GM18499 (cell line): Measurements from ENCODE around the gene CHRDL2.

Experiments used
- ATAC-seq: cut with Tn5 transposase; IDR thresholded peaks from one replicate; pipeline ENCODE4 v1.9.1; 2021; ENCODE audit warnings: moderate number of reproducible peaks; ENCODE audit not compliant: insufficient read depth, unreplicated experiment

Gene CHRDL2

DNA sequence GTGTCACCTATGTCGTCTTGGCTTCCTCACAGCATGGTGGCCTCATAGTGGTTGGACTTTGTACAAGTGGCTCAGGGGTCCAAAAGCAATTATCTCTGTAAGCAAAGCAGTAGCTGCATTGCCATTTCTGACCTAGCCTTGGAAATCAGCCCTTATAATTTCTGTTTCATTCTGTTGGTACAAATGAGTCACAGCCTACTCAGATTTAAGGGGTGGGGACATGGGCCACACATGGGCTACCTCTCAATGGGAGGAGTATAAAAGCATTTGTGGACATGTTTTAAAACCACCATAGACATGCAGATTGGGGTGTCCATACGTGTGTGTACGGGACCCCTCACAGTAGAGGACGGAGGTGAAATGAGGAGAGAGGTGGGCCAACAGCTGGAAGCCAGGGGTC lies 41.6 kb downstream of the CHRDL2 start:
- no peak for ATAC-seq

DNA sequence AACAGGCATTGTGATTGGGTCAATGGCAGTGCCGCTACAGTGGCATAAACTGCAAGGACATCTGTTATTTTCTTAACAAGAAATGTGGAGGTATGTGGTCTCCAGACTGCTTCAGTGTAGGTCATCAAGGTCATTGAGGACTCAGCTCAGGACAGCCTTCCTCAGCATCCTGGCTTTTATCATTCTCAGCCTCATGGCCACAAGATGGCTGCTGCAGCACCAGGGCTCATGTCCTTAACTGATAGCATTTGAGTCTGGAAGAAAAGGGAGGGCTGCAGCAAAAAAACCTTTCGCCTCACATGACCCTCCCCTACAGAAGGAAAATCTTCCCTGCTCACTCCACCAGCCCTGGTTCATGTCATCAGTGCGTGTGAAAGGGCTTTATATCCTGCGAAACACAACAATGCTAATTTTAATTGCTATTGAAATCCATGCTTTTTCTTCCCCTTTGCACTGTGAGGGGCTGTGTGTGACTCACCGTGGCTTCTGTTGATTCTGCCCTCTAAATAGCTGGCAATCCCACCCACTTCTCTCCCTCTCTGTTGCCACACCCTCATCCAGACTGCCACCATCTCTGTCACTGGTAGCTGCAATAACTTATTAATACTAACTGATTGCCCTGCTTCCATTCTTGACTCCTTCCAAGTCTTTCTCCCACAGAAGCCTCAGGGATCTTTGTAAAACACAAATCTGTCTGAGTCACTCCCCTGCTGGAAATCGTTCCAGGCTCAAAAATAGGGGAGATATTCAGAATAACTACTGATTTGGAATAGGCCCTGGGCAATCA lies 43.8 kb downstream of the CHRDL2 start:
- no peak for ATAC-seq

DNA sequence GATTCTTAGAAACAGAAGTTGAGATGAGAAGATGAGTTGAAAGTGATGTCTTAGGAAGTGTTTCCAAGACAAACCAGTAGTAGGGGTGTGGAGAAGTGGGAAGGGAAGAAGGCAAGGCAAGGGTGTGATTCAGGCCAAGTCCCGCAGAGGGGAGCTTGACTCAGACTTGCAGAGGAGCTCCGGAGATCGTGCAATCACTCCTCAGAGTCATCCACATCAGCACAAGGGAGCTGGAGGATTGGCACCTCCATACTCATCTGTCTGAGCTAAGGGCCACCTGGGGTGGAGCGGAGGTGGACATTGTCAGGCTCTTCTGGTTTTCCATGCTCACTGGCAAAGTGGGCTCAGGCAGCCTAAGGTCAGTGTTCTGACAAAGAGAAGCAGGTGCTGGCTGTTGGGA lies 44.4 kb downstream of the CHRDL2 start:
- no peak for ATAC-seq

DNA sequence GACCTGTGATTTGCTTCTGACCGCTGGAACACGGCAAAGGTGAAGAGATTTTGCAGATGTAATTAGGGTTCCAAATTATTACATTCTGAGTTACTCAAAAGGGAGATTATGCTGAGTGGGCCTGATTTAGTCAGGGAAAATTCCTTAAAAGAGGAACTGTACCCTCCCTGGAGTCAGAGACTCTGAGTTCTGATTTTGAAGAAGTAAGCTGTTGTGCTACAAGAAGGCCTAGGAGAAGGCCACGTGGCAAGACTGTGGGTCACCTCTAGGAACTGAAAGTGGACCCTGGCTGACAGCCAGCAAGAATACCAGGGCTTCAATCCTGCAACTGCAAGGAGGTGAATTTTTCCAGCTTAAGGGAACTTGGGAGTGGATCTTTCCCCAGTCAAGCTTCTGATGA lies 45.3 kb downstream of the CHRDL2 start:
- ATAC-seq = no peak

DNA sequence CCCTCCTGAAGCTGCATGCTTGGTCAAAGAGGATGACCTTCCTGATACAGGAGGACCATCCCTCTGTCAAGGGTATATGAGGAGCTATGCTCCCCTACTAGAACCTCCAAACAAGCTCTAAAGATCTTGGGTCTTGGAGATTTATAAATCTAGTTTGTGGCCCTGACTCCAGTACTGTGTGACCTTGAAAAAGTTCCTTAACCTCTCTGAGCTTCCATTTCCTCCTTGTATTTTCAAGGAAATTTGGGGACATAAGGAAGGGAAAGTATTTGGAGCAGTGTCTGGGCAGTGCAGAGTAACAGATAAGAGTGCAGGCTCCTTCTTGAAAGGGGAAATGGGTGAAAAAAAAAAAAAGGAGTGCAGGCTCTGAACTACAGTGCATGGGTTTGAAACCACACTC lies 45.9 kb downstream of the CHRDL2 start:
- ATAC-seq = no peak

DNA sequence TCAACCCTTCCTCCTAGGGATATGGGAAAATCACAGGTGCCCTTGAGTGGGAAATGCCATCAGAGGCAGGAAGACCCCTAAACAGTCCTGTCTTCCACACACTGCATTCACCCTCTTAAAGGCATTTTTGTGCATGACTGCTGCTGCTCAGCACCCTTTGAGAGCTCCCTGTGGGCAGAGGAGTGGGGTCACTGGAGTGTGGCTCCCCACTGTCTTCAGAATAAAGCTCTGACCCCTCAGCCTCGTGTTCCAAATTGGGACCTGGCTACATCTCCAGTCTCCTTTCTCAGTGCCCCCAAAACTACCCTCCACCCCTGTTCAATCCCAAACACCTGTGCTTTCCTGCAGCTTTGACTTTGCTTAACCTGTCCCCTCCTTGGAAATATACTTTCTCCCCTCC lies 46.6 kb downstream of the CHRDL2 start:
- ATAC-seq = no peak

DNA sequence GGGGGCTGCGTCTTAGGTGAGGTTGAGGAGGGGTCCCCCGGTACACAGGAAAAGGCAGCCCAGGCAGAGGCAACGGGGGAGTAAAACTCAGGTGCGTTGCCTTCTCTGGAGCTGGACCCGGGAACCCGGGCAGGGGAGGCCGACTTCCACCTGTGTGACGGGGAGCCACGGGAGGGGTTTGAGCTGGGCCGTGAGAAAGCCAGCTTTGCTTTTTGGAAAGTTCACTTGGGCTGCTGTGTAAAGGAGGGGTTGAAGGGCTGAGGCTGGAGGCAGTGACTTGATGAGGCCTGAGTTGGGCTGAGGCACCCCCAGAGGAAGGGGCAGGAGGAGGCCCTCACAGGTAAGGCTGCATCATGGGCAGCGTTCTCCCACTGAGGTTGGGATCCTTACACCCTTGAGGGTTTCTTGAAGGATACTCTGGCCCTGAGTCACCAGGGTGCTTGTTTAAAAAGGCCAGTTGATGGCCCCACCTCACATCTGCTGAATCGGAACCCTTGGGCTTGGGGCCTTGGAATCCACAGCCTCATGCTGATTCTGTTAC lies 47.2 kb downstream of the CHRDL2 start:
- ATAC-seq = no peak

DNA sequence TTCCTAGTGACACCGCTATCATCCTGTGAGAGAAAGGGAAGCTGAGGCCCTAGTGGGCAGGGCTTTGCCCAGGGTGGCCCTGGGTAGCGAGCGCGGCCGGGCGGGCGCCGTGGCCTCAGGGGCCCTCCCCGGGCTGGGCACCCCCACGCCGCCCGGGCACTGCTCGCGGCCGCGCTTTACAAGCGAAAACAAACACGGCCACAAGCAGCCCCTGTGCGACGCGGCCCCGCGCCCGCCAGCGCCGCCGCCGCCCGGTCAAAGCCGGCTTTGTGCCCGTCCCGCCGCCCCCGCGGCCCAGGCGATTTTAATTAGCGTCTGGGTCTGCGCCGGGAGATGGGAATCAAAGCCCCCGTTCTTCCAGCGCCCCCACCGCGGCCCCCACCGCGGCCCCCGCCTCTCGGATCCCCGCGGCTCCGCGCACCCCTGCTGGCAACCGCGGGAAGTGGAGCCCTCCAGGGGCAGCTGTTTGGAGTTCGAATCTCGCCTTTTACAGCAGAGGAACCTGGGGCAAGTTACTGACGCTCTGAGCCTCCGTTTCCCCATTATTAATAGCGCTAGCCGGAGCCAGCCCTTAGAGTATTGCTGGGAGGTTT lies 47.9 kb downstream of the CHRDL2 start:
- ATAC-seq = no peak

DNA sequence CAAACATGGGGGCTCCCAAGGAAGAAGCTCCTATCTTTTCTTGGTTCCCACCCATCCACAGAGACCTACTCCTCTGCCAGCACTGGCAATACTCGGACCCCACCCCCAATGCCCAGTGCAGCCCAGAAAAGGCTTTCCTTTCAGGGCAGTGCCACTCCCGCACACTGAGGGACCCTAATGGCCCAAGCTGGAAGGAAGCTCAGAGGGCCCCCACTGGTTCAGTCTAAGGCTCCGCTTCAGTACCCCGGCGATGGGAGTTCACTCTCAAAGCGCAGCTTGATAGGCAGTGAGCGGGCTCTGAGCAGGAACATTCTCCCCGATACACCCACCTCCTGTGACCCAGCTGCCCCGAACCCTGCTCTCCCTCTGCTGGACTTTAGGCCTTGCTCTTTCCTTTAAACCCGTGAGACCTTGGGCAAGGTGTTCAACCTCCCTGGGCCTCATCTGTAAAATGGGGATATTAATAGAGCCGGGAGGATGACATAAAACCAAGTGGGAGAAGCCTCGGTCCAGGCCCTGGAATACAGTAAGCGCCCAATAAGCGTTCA lies 48.4 kb downstream of the CHRDL2 start:
- no peak for ATAC-seq

DNA sequence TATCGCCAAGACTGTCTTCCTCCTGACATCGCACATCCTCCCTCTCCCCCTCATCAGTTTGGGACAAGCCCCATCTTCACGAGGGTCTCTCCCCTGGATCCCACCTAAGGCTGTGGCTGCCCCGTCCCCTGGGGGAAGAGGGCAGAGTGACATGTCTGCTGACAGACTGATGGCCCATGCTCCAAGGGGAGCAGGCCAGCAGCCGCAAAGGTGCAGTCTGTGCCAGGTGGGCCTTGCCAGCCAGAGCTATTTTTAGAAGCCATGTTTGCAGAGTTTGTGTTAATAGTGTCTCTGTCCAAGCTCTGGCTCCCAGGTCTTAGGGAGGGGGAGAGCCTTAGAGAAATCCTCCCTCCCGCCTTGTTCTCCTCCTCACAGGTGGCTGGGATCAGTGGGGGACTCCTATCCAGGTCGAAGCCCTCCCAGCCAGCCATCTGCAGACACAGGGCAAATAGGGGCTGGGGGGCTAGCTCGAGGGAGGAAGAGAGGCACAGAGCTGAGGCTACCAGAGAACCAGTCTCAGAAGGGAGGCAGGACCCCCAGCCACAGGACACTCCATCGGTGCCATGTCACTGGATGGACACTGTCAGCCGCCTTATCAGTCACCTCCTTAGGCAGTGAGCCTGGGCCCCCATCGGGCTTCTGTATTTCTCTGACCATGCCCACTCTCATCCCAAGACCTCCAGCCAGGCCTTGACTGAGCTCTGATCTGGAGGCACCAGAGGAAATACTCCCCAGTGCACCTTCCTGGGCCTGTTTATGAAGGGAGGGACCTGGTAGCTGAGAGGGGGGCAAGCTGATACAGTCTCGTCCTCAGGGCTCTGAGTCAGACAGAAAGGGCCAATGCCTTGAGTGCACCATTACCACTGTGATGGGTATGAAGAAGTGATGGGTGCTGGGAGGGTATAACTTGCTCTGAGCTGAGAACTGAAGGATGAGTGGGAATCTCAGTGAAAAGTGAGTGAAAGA lies 49.3 kb downstream of the CHRDL2 start:
- ATAC-seq = no peak

DNA sequence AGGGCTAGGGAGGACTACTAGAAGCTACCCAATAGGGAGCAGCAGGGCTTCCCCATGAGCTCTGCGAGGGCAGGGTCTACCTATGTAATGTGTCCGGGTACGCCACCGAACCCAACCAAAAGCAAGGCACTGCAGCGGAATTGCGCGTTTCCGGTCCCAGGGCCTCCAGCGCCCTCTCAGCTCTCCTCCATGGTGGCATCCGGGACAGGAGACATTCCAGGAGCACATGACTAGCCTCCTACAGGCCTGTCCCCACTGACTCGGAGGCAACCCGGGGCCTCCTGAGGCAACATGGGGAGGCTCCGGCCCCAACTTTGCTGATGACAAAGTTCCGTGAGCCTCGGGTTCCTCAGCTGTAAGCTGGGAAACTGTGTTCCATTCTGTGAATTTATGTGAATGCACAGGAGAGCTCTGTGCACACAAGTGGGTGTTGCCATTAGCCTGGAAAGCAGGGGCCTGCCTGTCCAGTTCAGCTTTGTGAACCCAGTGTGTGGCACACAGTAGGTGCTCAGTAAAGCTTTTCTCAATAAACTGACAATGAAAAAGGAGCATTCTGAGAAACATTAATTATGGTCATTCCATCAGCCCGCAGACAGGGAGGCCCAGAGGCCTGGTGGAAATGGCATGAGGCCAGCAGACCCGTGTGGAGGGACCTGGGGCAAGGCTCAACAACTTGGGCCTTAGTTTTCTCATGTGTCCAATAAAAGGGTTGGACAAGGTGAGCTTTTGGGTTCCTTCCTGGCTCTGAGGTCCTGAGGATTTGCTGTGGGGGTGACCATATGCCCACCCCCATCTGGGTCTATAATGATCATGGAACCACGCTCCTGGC lies 50.3 kb downstream of the CHRDL2 start:
- ATAC-seq = no peak

DNA sequence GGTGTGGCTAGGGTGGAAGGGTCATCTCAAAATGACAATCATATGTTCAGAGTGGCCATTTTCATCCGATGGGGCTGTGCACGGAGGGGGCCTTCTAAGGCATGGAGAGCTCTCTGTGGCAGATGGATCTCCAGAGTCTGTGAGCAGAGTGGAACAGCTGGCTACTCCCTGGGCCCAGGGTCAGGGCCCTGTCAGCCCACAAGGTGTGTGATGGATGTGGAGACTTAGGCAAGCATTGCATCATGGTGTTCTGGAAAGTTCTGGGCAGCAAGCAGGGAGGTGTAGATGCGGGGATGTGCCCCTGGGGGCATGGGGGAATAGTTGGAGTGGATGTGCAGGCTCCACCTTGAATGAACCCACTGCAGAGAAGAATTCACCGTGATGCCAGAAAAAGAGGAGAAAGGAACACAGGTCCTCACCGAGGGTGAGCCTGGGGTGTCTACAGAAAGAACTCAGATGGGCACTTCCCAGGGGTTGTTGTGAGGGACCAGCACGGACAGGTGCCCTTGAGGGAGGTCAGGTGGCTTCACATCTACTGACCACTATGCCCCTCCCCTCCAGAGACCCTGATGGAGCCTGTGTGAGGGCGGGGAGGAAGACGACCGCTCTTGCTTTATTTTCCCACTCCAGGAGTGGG lies 51.1 kb downstream of the CHRDL2 start:
- no peak for ATAC-seq

DNA sequence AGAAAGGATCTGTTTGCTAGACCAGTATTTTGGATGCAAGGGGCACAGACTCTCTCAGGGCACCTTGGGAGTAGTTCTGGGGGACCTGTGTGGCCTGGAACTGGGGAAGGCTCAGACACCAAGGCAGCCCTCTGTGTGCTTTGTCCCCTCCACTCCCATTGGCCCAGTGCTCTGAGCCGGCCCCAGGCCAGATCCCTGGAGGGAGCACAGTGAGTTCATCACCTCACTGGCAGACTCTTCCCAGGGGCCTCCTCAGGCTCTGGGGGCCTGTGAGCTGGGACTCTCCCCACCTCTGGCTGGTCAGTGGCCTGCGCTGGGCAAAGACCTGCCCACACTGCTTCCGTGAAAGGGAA lies 51.7 kb downstream of the CHRDL2 start:
- no peak for ATAC-seq

DNA sequence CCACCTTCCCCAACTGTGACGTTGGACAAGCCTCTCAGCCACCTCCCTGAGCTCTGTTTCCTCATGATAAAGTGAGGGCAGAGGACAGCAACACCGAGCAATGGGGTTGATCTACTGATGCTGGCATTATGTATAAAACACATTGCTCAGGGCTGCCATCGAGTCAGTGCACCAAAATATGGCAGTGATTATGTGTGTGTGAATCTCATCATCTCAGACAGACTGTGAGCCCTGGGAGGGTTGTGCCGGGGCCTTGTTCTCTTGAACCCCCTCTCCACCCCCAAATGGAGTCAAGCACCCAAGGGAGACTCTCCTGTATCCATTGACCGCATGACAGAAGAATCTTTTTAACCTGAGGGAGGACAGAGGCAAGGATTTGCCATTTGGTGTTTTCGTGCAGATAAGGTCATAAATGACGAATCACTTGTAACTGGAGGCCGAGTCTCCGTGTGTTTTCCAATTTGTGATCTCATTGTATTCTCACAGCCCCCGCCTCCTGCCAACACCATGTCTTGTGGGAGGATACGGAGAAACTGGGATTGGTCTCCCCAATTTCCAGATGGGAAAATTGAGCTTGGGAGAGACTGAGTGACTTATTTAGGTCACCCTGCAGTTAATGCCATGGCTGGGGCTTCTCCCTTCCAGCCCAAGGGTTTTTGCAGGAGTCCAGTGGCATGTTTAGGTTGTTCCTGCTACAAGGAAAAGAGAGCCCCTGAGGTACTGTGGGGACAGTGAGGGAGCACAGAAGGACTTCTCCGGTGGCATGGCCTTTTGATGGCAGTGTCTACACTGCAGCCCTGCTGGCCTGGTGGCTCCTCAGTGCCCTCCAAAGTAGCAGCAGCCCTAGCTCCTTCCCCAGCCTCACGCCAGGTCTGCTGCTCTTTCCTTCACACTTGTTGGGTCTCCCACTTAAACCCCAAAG lies 52.4 kb downstream of the CHRDL2 start:
- no peak for ATAC-seq

DNA sequence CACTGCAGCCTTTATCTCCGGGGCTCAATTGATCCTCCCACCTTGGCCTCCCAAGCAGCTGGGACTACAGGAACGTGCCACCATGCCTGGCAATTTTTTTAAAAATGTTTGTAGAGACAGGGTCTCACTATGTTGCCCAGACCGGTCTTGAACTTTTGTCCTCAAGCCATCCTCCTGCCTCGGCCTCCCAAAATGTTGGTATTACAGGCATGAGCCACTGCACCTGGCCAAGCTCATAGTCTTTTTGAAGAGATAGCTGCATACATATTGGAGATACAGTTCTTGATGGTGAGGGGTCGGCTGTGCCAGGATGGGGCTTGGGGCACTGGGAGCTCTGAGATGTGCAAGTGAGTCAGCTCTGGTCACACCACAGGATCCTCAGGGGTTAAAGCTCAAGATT lies 53.2 kb downstream of the CHRDL2 start:
- ATAC-seq = no peak

DNA sequence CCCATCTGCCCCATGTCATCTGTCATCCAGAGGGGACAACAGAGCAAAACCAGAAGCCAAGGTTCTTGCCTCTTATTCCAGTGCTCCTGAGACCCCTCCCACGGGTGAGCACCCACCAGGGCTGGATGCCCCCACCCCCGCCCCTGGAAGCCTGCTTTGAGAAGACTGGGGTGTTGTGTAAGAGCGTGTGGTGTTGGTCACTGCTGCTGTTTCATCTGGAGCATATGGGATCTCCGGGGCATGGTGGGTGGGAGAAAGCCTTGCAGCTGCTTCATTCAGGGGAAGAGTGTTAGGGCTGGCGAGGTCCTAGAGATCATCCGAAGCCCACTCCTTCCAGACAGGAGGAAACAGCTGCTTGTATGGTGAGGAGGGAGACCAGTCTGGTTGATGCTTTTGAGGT lies 54.1 kb downstream of the CHRDL2 start:
- ATAC-seq = no peak

DNA sequence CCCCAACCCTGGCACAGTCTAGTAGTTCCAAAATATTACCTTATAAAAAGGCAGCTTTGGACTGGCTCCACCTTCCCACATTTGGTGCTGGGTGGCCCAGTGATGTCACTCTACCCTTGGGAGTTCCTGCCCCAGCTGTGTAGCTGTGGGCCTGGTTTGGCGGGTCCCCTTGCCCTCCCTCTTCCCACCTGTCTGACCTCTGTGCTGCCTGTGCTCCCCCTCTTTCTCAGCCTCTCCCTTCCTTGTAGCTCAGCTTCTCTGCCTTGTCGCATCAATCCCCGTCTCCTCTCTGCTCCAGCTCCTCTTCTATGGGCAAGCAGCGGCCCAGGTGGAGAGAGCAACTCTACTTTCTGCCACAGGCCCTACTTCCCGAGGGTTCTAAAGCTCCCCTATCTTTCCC lies 54.6 kb downstream of the CHRDL2 start:
- ATAC-seq = no peak

DNA sequence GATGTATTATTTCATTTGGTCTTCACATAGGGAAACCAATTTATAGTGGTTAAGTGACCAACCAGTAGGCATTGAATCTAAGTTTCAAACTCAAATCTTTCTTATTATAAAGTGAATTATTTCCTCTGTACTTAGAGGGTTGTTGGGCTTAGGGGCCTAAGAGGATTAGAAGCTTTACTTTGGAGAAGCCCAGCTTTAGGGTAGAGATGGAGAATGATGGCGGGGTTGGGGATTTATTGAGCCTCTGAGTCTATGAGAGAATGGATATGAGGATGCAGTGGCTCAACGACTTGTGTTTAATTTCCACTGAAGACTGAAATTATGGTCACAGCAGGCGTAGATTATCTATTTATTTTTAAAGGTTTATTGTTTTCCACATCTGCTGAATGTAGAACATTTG lies 55.5 kb downstream of the CHRDL2 start:
- ATAC-seq = no peak
